Measurements from ENCODE around the gene ADGRG3.

- no peak for TF ChIP-seq ATF3 (IDR thresholded peaks at IDR 0.05; ENCODE audit: insufficient read depth, low read depth, low read length)
- no peak for TF ChIP-seq RNF2 (IDR thresholded peaks at IDR 0.05; ENCODE audit: borderline replicate concordance, low read depth, low read length, missing control alignments, poor library complexity, severe bottlenecking)
Measured at GRCh38 chr16:57720142-57720575, 52.1 kb downstream of the ADGRG3 start.
